Endothelial cell of umbilical vein (primary cell): ENCODE results near the gene TSTD2. TPM values are rescaled to one million over a fixed set of nuclear protein-coding genes. Genes with fewer than 3 reads are reported as not detected.

Experiments used
- BruUV-seq: library from RNA; stranded (reverse); fragments of 400-500 nt; replicated peaks from 2 replicates; lab custom pipeline; 2021; lab: Mats Ljungman, UMichigan
- CTCF ChIA-PET: fragments of 300-600, 350-600 bp; sonication (Branson Sonifier 250); formaldehyde crosslinking; loops from one replicate; lab custom pipeline; 2021; ENCODE audit warnings: antibody characterized with exemption, inconsistent platforms; lab: Charles Lee
- POLR2A ChIA-PET: fragments of 300-600, 350-600 bp; sonication (Branson Sonifier 250); formaldehyde crosslinking; loops from one replicate; lab custom pipeline; 2021; ENCODE audit warnings: antibody characterized with exemption, inconsistent platforms; lab: Charles Lee
- DNase-seq: peaks from one replicate; pipeline ENCODE4 v3.0.0-alpha.2; 2011; ENCODE audit warnings: low read depth, low spot score
- FAIRE-seq: peaks from 2 replicates; lab custom pipeline; 2011; peaks lifted over from hg19 to GRCh38; lab: Jason Lieb, UNC
- H2AFZ ChIP-seq: 2 replicates; pipeline ENCODE4 v1.6.0; 2012; ENCODE audit warnings: low read depth, low read length, control low read depth, inconsistent platforms
- H3K27ac ChIP-seq: 2 replicates; pipeline ENCODE4 v1.5.1; 2011; ENCODE audit warnings: low read depth, mild to moderate bottlenecking, control low read depth, low read length, moderate library complexity; ENCODE audit not compliant: insufficient read depth
- H3K27me3 ChIP-seq, 2 experiments: 2 replicates each; pipeline versions ENCODE4 v1.6.0 to v1.6.1; 2011; ENCODE audit warnings: low read length in 2 of 2, mixed read lengths in 1 of 2; ENCODE audit not compliant: control insufficient read depth in 2 of 2, insufficient read depth in 2 of 2
- H3K36me3 ChIP-seq, 2 experiments: 2 replicates in 1 of 2; 3 replicates in 1 of 2; pipeline ENCODE4 v1.5.1; 2011; ENCODE audit warnings: low read length in 2 of 2, mild to moderate bottlenecking in 1 of 2, moderate library complexity in 1 of 2; ENCODE audit not compliant: control insufficient read depth in 2 of 2, insufficient read depth in 2 of 2; ENCODE audit errors: extremely low read depth in 1 of 2
- H3K4me1 ChIP-seq: 3 replicates; pipeline ENCODE4 v1.5.1; 2011; ENCODE audit warnings: mild to moderate bottlenecking, low read length; ENCODE audit not compliant: control insufficient read depth, insufficient read depth; ENCODE audit errors: extremely low read depth
- H3K4me2 ChIP-seq: 2 replicates; pipeline ENCODE4 v1.6.1; 2011; ENCODE audit warnings: low read length, control low read depth, mixed read lengths; ENCODE audit not compliant: insufficient read depth
- H3K4me3 ChIP-seq, 3 experiments: fragments of 200-600 bp in 1 of 3; sonication (generic), shearing (Covaris generic) in 1 of 3; replicated peaks in 1 of 3; 2 replicates each; pipeline ENCODE4 v1.5.1; 2011 to 2016; ENCODE audit warnings: control low read depth in 3 of 3, low read length in 3 of 3, mild to moderate bottlenecking in 2 of 3, inconsistent platforms in 1 of 3, low read depth in 1 of 3, moderate library complexity in 1 of 3; ENCODE audit not compliant: insufficient read depth in 1 of 3
- H3K79me2 ChIP-seq: 2 replicates; pipeline ENCODE4 v1.6.0; 2012; ENCODE audit warnings: low read length, inconsistent platforms; ENCODE audit not compliant: control insufficient read depth, insufficient read depth
- H3K9ac ChIP-seq: replicated peaks from 2 replicates; pipeline ENCODE3; 2011; ENCODE audit warnings: low read length, control low read depth; ENCODE audit not compliant: insufficient read depth; ENCODE audit errors: extremely low read depth
- H3K9me1 ChIP-seq: replicated peaks from 3 replicates; pipeline ENCODE4 v1.6.0; 2011; ENCODE audit warnings: mild to moderate bottlenecking, low read length; ENCODE audit not compliant: control insufficient read depth, insufficient read depth; ENCODE audit errors: extremely low read depth
- H3K9me3 ChIP-seq: replicated peaks from 2 replicates; pipeline ENCODE4 v1.5.1; 2012; ENCODE audit warnings: low read length, inconsistent platforms; ENCODE audit not compliant: control insufficient read depth, insufficient read depth
- H4K20me1 ChIP-seq: replicated peaks from 2 replicates; pipeline ENCODE3; 2011; ENCODE audit warnings: mild to moderate bottlenecking, low read length; ENCODE audit not compliant: control insufficient read depth, insufficient read depth; ENCODE audit errors: extremely low read depth
- EZH2 ChIP-seq: IDR thresholded peaks from 2 replicates; pipeline ENCODE4 v1.6.1; 2012; ENCODE audit warnings: borderline replicate concordance, low read depth, mild to moderate bottlenecking, moderate library complexity, low read length, inconsistent platforms; ENCODE audit not compliant: severe bottlenecking
- FOS ChIP-seq: IDR thresholded peaks from 2 replicates; pipeline ENCODE4 v1.6.1; 2011; ENCODE audit warnings: mild to moderate bottlenecking, low read length, moderate library complexity, borderline replicate concordance; ENCODE audit not compliant: insufficient read depth
- GATA2 ChIP-seq: IDR thresholded peaks from 2 replicates; pipeline ENCODE4 v1.7.0; 2011; ENCODE audit warnings: low read depth, mild to moderate bottlenecking, moderate library complexity, mixed read lengths, low read length; ENCODE audit not compliant: insufficient read length, insufficient read depth
- JUN ChIP-seq: IDR thresholded peaks from 2 replicates; pipeline ENCODE4 v1.6.1; 2011; ENCODE audit warnings: borderline replicate concordance, low read depth; ENCODE audit not compliant: insufficient read length, insufficient read depth
- MYC ChIP-seq: IDR thresholded peaks from one replicate; pipeline ENCODE4 v1.6.1; 2011; ENCODE audit warnings: mild to moderate bottlenecking, low read depth, low read length
- POLR2A ChIP-seq: IDR thresholded peaks from 2 replicates; pipeline ENCODE4 v1.6.1; 2012; ENCODE audit warnings: low read depth, mild to moderate bottlenecking, control low read depth, low read length
- POLR2AphosphoS5 ChIP-seq: IDR thresholded peaks from 2 replicates; pipeline ENCODE4 v1.6.1; 2012; ENCODE audit warnings: low read depth, mild to moderate bottlenecking, control low read depth, low read length, moderate library complexity; ENCODE audit not compliant: insufficient read depth
- dilution Hi-C: fragments of 300-500 bp; cut with MboI; formaldehyde crosslinking; loops from one replicate; pipeline ENCODE4 v1.15.0; 2019; ENCODE audit warnings: low sequenced_read_pairs; ENCODE audit not compliant: extremely low pct_ligation_motif_present
- intact Hi-C: fragments of 100-400 bp; cut with micrococcal nuclease; formaldehyde crosslinking; loops from one replicate; pipeline ENCODE4 v1.10.0; 2022
- polyA plus RNA-seq, 4 experiments: library from polyadenylated mRNA; depleted of rRNA in 3 of 4; stranded (reverse) in 3 of 4; unstranded in 1 of 4; fragments of >200 nt; gene quantifications; 2 replicates each; pipeline versions ENCODE4 v1.2.1 to v1.2.3, GENCODE V29; 2011 to 2012; ENCODE audit warnings: missing spikeins in 1 of 4
- total RNA-seq: library from RNA; stranded (reverse); gene quantifications from 2 replicates; pipeline ENCODE4 v1.2.3, GENCODE V29; 2021
- TF ChIP-seq, protein P1 (sequence below), 2 donors: IDR thresholded peaks; 1 replicate in 1 of 2; 2 replicates in 1 of 2; pipeline ENCODE4 v1.5.1; 2011; ENCODE audit warnings: low read length in 2 of 2, mild to moderate bottlenecking in 2 of 2, moderate library complexity in 2 of 2, control low read depth in 1 of 2, inconsistent platforms in 1 of 2, low read depth in 1 of 2; ENCODE audit not compliant: insufficient read depth in 1 of 2; ENCODE audit errors: extremely low read depth in 1 of 2
- TF ChIP-seq, protein P2 (sequence below): IDR thresholded peaks from 2 replicates; pipeline ENCODE4 v1.6.1; 2011; ENCODE audit not compliant: insufficient read depth, insufficient read length

Gene TSTD2
- total and polyA plus RNA-seq, 2 donors (not counting 3 experiments of a cell fraction or from before 2014, with no cell fraction given): 13.7 to 15.9 TPM

- no peak for DNase-seq
- FAIRE-seq: no peak
- H3K4me2 ChIP-seq: no peak overlapping the region
- no peaks in the 10 kb centered on the region for H3K9me1 ChIP-seq
- H3K27me3 ChIP-seq: peaks cover 15 to 18% of the 10 kb centered on the region in 2 experiments
- TF ChIP-seq MYC: no peak
- H3K36me3 ChIP-seq: no peaks in the 10 kb centered on the region
- CTCF ChIA-PET: interaction anchor here (0.9 to 6.8 kb wide), 3 partner anchors 37 to 149 kb away, joined by 3 to 52 read pairs (median 3); partner anchors contain the start of gene TDRD7
- dilution Hi-C loops: no loop called here
- H3K4me3 ChIP-seq: no peak overlapping the region
- no TSS peak for BruUV-seq
- H2AFZ ChIP-seq: no peak overlapping the region
- H3K4me1 ChIP-seq: peaks cover 20% of the 10 kb centered on the region
- no peak overlapping the region for H3K27ac ChIP-seq
- H3K9ac ChIP-seq: no peak overlapping the region
- intact Hi-C loops: no loop called here
- no peaks in the 10 kb centered on the region for H4K20me1 ChIP-seq
- POLR2A ChIA-PET: no interaction called here
- no peaks in the 10 kb centered on the region for H3K79me2 ChIP-seq
- no peaks in the 10 kb centered on the region for H3K9me3 ChIP-seq
Observed at GRCh38 chr9:97560851-97561250, 72.3 kb downstream of the TSTD2 start.

DNA sequence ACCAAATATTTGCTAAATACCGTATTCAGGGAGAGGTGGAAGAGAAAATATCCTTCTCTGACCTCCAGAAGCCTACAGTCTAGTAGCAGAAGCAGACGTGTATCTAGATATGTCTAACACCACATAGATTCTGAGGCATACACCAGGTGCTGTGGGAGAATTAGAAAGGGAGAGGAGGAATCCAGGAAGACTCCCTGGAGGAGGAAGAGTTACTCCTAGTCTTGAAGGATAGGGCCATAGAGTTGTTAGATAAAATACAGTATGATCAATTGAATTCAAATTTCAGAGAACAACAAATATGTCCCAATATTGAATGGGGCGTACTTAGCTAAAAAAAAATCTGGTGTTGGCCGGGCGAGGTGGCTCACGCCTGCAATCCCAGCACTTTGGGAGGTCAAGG, 73.0 kb downstream of the TSTD2 start:
- TF ChIP-seq POLR2A (no peak), FOS (no peak), POLR2AphosphoS5 (no peak), GATA2 (no peak), JUN (no peak), MYC (no peak), EZH2 (no peak)
- TF ChIP-seq, protein P1, sequence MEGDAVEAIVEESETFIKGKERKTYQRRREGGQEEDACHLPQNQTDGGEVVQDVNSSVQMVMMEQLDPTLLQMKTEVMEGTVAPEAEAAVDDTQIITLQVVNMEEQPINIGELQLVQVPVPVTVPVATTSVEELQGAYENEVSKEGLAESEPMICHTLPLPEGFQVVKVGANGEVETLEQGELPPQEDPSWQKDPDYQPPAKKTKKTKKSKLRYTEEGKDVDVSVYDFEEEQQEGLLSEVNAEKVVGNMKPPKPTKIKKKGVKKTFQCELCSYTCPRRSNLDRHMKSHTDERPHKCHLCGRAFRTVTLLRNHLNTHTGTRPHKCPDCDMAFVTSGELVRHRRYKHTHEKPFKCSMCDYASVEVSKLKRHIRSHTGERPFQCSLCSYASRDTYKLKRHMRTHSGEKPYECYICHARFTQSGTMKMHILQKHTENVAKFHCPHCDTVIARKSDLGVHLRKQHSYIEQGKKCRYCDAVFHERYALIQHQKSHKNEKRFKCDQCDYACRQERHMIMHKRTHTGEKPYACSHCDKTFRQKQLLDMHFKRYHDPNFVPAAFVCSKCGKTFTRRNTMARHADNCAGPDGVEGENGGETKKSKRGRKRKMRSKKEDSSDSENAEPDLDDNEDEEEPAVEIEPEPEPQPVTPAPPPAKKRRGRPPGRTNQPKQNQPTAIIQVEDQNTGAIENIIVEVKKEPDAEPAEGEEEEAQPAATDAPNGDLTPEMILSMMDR (IDR thresholded peaks at IDR 0.05; ENCODE audit: extremely low read depth in 1 of 2, insufficient read depth in 1 of 2, low read depth in 1 of 2, low read length in 2 of 2): no peak
- TF ChIP-seq, protein P2, sequence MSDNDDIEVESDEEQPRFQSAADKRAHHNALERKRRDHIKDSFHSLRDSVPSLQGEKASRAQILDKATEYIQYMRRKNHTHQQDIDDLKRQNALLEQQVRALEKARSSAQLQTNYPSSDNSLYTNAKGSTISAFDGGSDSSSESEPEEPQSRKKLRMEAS: no peak
- FAIRE-seq: no peak
- peaks cover 20% of the 10 kb centered on the region for H3K4me1 ChIP-seq
- H3K27ac ChIP-seq: no peak overlapping the region
- H4K20me1 ChIP-seq: no peaks in the 10 kb centered on the region
- H2AFZ ChIP-seq: no peak overlapping the region
- BruUV-seq: no TSS peak
- intact Hi-C loops: no loop called here
- H3K4me2 ChIP-seq: no peak overlapping the region
- CTCF ChIA-PET: interaction anchor here (0.9 to 6.8 kb wide), 3 partner anchors 38 to 148 kb away, joined by 3 to 52 read pairs (median 3); partner anchors contain the start of gene TDRD7
- POLR2A ChIA-PET: no interaction called here
- peaks cover 18 to 21% of the 10 kb centered on the region in 2 experiments for H3K27me3 ChIP-seq
- H3K9me1 ChIP-seq: no peaks in the 10 kb centered on the region
- no peak for DNase-seq
- no peaks in the 10 kb centered on the region for H3K9me3 ChIP-seq
- H3K36me3 ChIP-seq: no peaks in the 10 kb centered on the region
- H3K79me2 ChIP-seq: no peaks in the 10 kb centered on the region
- H3K9ac ChIP-seq: no peak overlapping the region
- no peak overlapping the region for H3K4me3 ChIP-seq
- dilution Hi-C loops: no loop called here
